ENCODE data around the gene CROCC2.

CROCC2 gene

DNA sequence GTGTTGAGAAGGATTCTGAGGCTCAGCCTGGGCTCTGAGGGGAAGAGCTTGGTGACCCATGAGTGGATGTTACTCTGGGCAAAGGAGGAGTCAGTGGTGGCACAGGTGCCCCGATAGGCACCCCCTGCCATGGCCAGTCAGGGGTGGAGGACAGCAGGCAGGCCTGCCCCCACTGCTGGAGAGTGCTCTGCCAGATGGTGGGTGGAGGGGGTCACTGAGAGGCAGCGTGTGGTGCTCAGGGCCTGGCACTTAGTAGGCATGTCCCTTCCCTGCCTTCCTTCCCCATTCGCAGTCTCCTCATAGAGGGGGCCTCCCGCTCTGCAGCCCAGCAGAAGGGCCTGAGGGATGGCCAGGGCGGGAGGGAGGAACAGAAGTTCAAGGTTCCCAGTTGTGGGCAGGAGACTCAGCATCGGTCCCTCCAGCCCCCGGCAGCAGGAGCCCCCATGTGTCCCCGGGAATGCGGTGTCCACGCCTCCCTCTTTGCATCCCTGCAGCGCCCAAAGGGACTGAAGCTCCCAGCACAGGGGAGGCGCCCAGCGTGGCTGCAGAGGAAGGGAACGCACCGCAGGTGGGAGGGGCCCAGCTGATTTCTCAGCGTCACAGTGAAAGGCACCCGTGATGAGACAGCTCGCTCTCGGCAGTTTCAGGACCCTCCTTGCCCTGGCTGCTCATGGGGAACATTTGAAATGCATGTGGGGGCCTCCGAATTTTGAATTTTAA is 86.6 kb downstream of the CROCC2 start:
- no peak for DNase-seq

GRCh38 chr2:240993446-240994170 is 87.5 kb downstream of the CROCC2 start:
- DNase-seq = no peak

DNA sequence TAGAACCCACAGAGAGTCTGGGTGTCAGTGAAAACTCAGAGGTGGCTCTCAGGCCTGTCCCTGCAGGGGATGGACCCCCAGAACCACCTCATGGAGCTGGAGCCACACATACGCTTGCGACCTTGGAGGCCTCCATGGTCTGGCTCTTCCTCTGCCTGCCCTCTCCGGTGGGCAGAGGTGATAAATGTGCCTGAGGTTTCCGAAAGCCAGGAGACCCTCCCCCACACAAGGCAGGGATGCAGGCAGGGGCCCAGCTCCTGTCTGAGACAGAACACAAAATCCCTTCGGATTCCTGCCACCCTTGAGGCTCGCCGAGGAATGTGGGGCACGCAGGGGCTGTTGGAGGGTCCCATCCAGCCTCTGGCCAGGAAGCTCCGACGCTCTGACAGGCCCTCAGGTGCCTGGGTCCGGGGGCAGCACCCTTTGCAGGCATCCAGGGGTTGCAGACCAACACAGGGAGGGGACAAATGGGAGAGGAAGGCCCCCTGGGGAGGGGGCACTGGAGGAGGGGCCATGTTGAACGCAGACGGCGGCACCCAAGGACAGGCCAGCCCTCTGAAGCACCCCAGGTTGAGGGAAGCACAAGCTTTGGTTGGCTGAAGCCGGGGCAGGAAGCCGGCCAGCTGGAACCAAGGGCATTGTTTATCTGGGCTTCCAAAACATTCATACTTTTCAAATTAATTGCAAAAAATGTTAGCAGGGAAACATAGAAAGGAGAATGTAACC is 88.2 kb downstream of the CROCC2 start:
- no peak for DNase-seq

DNA sequence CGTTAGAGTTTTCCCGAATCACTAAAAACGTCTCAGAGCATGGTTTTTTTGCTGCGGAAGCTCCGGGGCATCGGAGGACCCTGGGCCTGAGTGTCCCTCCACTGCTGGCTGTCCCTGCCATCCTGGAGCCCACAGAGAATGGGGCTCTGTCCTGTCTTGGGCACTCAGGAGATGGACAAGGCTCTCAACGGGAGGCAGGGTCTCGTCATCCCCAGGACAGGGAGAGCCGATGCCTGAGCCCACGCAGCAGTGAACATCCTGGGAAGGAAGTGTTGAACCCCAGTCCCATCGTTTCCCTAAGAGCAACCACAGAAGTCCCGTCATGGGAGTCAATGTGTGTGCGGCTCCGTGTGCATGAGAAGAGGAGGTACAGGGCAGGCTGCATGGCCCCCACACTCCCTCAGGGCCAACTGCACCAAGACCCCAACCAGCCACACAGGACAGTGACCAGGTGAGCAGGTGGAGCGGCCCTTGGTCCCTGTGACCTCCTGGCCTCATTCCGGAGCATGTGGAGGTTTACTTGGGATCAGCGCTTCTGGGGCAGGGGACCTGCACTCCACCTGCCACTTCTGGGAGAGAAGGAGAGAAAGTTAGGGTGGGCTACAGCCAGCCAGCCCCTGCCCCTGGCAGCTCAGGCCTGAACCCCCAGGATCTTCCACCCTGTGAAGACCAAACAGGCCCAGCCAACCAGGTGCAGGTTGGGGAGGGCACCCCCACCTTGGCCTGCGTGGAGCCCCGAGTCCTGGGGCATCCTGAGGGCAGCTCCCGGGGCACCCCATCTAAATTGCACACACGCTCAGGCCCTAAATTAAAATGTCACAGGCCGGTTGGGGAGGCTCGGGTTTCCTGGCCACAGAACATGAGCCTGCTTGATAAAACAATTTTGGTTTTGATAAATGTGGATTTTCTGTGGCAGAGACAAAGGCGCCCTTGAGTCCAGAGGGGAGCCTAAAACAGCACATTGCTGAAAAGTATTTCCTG is 89.2 kb downstream of the CROCC2 start:
- no peak for DNase-seq

- no peak for DNase-seq
Observed at GRCh38 chr2:240996161-240996833, 90.2 kb downstream of the CROCC2 start.

DNA sequence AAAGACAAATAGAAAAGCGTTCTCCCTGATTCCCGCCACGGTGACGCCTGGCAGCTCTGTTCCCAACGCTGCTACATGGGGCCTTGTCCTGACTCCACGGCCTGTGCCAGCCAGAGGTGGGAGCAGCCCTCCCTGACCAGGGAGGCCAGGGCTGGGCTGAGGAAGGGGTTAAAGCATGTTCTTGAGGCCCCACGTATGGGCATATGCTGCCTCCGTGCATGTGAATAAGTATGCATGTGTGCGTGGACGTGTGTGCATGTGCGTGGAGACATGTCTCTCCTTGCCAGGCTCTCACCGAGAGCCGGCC is 90.7 kb downstream of the CROCC2 start:
- DNase-seq = no peak

GRCh38 chr2:240997141-240997855 is 91.2 kb downstream of the CROCC2 start:
- no peak for DNase-seq

DNA sequence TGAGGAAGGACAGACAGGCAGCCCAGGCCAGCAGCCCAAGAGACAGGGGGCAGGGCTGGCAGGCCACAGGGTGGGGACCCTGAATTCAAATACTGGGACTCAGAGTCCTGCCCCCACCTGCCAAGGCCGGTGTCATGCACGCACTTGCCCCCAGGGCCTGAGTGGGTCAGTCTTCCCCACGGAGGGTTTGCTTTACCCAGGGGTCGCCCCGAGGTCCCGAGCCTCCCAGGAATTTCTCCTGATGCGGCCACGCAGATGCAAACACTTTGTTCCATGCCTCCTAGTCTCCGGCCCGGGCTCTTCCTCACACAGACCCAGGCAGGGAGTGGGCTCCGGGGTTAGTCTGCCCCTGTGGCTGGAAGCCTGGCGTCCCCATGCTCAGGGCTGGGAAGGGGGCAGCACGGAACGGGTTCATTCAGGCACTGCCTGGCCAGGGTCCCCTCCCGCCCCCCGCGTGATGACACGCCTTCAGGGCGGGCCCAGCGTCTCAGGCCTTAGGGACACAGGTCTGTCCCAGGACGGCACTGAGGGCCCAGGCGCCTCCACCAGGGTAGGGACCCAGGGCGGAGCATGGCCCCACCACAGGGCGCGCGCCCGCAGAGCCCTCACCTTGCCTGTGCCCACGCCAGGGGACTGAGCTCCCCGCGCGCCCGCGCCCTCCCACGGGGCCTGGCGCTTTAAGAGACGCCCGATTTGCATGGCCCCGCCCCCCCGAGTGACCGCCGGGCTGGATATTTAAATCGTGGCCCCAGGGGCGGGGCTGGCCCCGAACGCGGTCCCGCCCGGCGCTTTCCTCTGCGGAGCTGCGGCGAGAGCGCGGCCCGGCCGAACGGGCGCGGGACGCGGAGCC is 91.9 kb downstream of the CROCC2 start, which contains the start of gene SNED1:
Gene SNED1, plus strand, starts transcription at position 763 of the 850 bp plus-strand sequence. CDS start 220 bp downstream, outside the sequence.
- peak; percentile 79 for DNase-seq

GRCh38 chr2:240998706-240998994 is 92.5 kb downstream of the CROCC2 start:
- no peak for DNase-seq

DNA sequence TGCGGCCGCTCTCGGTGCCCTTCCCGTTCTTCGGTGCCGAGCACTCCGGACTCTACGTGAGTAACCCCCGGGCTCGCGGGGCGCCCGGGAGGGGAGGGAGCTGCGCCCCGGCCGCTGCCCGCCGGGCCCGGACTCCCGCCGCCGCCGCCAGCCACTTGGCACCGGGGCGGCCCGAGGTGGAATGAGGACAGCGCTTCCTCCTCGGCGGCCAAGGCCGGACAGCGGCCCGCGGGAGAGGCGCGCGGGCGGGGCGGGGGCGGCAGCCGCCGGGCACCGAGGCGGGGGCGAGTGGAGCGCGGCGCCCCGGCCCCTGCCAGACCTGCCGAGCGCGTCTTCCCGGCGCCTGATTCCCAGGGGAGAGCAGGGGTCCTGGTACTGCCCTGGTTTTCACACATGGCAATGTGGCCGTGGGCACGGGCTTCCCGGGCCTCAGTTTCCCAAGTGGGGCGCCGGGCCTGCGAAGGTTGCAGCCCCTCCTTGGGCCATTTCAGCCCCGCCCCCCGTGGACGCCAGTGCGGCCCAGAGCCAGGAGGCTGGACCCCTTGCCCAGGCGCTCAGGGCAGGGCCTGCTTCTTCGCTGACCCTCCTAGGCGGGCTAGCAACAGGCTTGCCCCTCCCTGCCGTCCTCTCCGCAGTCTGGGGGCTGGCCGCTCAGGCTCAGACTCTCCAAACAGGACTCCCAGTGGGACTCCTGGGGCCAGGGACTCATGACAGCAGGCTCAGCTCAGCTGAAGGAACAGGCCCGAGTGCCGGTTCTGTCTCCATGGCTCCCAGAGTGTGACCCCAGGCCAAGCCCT is 93.1 kb downstream of the CROCC2 start:
- DNase-seq = peak; percentile 16

DNA sequence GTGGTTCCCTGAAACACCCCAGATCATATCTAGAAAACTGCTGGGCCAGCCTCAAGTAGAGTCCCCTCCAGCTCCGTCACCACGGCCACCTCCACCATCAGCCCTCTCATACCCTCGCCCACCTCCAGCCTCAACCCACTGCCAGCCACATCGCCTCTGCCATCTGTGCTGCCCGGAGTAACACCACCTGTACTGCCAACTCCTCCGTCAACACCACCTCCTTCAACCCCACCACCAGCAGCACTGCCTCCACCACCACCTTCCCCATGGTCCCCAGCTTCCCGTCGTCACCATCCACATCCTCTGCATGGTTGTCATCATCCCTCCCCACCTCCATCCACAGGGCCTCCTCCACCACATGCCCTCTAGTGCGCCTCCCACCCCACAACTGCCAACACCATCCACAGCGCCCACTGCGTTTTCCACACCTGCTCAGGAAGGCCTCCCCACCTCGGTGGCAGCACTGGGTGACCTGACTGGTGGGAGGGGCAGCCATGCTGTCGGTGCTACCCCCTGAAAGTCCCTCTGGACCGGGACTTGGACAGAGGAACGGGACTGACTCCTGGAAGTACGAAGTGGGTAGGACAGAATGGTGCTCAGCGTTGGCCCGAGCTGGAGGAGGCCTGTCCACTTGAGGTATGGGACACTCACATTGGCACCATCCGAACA is 93.9 kb downstream of the CROCC2 start:
- no peak for DNase-seq

GRCh38 chr2:241000831-241001321 is 94.7 kb downstream of the CROCC2 start:
- DNase-seq = peak; percentile 89

DNA sequence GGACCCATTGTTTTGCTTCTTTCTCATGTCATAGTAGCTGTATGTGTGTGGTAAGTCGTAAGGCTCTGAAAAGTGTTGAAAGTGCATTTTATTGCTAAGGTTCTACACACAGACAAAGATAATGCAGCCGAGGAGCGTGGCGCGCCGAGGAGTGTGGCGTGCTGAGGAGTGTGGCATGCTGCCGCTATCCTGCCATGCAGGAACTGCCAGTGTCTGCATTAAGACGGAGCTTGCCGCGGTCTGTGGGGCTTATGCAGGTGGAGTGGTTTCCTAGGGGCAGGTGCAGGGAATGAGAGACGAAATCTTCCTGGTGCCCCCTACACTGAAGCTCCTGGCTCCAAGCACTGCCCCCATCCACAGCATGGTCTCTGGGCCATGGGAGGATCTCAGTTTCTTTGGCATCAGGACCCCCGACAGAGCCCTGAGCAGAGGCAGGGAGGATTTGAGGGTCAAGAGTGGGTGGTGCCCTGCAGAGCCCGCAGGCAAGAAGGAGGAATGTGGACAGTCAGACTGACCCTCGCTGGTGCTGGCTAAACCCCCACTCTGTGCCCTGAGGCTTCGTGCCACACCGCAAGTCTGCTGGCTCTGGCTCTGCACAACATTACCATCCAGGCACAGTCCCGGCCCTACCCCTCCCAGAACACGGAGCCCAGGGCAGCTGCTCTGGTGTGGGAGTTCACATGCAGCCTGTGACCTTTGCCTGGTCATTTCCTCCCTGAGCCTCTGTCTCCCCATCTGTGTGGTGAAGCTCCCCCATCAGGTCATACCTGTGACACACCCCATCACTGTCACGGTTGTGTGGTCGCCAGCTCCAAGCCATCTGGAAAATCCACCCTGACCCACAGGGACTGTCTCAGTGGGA is 95.5 kb downstream of the CROCC2 start:
- no peak for DNase-seq

GRCh38 chr2:241002275-241003046 is 96.3 kb downstream of the CROCC2 start:
- no peak for DNase-seq

- no peak for DNase-seq
Observed at GRCh38 chr2:241003047-241003360, 96.9 kb downstream of the CROCC2 start.

DNA sequence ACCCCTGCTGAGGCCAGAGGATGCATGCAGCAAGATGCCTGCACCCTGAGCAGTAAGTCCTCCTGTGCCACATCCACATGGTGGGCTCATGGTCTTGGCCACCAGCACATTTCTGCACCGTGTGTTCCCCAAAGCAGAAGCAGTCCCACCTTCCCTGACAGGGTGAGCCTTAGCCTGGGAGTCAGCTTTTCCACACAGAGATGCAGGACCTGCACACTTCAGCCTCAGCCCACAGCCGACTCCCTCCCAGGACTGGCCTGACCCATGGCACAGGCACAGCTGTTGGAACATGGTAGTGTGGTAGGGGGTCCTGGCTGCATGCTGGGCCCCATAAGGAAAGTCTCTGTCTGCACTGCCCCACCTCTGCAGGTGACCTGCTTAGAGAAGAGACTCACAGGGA is 97.2 kb downstream of the CROCC2 start:
- no peak for DNase-seq

DNA sequence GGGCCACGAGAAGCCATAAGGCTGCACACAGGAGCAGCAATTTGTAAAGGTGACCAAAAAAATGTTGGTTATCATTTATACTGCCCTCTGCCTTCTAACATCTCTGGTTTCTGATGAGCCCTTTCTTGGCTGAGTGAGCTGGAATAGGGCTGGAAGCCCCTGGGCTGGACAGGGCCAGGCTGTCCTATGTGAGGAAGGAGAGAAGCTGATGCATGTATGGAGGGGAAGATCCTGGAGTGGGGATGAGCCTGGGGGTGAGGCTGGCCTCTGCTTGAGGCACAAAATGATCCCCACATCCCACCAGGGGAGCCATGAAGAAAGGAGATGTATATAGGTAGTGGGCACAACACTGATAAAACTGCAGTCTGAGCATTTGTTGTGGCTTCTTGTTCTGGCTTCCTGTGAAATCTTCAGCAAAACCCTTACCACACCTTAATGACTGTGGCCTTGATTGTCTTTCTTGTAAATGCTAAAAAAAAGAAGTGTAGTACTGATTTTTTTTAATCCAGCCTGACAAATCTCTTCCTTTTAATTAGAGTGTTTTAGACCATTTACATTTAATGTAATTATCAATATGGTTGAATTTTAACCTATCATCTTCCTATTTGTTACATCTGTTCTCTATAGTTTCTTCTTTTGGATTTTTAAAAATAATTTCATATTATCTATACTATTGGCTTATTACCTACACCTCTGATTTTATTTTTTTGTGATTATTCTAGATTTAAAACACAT is 97.9 kb downstream of the CROCC2 start:
- no peak for DNase-seq
